ENCODE results near the gene ATXN7L3. TPM values are rescaled to one million over a fixed set of nuclear protein-coding genes. Genes with fewer than 3 reads are reported as not detected.

The ATXN7L3 gene
- total RNA-seq, 1 experiment from 2014 or later, result 86.7 TPM

DNA sequence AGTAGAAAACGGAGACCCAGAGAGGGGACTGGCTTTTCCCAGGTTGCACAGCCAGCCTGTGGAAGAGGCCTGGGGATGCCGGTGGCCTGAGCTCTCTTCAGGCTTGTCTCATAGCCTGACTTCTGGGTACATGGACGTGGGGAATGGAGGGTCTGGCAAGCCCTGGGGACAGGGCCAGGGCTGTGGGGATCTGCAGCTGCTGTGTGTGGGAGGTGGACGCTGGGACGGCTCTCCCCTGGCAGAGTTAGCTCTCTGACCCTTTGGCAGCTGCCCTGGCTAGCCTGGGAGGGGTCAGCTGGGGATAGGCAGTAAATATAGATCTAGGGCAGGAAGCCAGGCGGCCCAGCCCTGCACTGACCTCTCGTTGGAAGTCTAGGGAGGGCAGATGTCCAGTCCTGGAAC lies 47.8 kb upstream of the ATXN7L3 start:
- H2AFZ ChIP-seq (ENCODE audit: low read depth, low read length, poor library complexity, severe bottlenecking), result no peak overlapping the region
- no peak overlapping the region for H3K4me2 ChIP-seq (ENCODE audit: low read length)
- BruUV-seq (replicated peaks), result no TSS peak
- H3K9me3 ChIP-seq (ENCODE audit: control insufficient read depth in 1 of 2, insufficient read depth in 1 of 2, low read depth in 1 of 2, low read length in 2 of 2), result no peaks in the 10 kb centered on the region
- ChIA-PET CTCF (no interaction called here), RAD21 (ENCODE audit: low non-redundant PET in 1 of 2, low total read pairs in 2 of 2, uncharacterized antibody in 2 of 2, unreplicated experiment in 2 of 2) (no interaction called here), POLR2A (no interaction called here)
- no peaks in the 10 kb centered on the region for H4K20me1 ChIP-seq (ENCODE audit: insufficient read depth)
- H3K9me2 ChIP-seq (ENCODE audit: insufficient read depth), result no peaks in the 10 kb centered on the region
- ATAC-seq, result no peak
- no peak overlapping the region for H3K9ac ChIP-seq (ENCODE audit: low read length)
- no peak overlapping the region for H3K27ac ChIP-seq (ENCODE audit: low read depth, low read length)
- H3K79me2 ChIP-seq (ENCODE audit: insufficient read depth, low read length), result no peaks in the 10 kb centered on the region
- TF ChIP-seq REST (IDR thresholded peaks at IDR 0.05; ENCODE audit: low read depth), result no peak
- no peak for TF ChIP-seq ATF3 (IDR thresholded peaks at IDR 0.05)
- no peak for TF ChIP-seq POLR2A (IDR thresholded peaks at IDR 0.05; ENCODE audit: borderline replicate concordance, extremely low read depth, insufficient read depth, insufficient read length)
- TF ChIP-seq EZH2 (IDR thresholded peaks at IDR 0.05), result no peak
- TF ChIP-seq ZFX (IDR thresholded peaks at IDR 0.05), result no peak
- no peak for TF ChIP-seq SP1 (IDR thresholded peaks at IDR 0.05; ENCODE audit: low read depth)
- no peak for TF ChIP-seq JUND (IDR thresholded peaks at IDR 0.05)
- TF ChIP-seq CBX3 (IDR thresholded peaks at IDR 0.05; ENCODE audit: low read depth), result no peak
- no peak for TF ChIP-seq SRF (IDR thresholded peaks at IDR 0.05; ENCODE audit: low read depth)
- no peak for TF ChIP-seq CTCF (IDR thresholded peaks at IDR 0.05 in 2 of 3, conservative IDR thresholded peaks at IDR 0.05 in 1 of 3; ENCODE audit: borderline replicate concordance in 1 of 3, insufficient read depth in 1 of 3, low read depth in 2 of 3, low read length in 2 of 3)
- TF ChIP-seq ZNF274 (IDR thresholded peaks at IDR 0.05; ENCODE audit: low read depth, low read length), result no peak
- TF ChIP-seq EGR1 (IDR thresholded peaks at IDR 0.05; ENCODE audit: low read depth), result no peak
- TF ChIP-seq POLR2AphosphoS5 (IDR thresholded peaks at IDR 0.05; ENCODE audit: low read depth, low read length), result no peak
- no peak for TF ChIP-seq CEBPB (IDR thresholded peaks at IDR 0.05; ENCODE audit: low read depth)
- no peak for TF ChIP-seq ELF1 (IDR thresholded peaks at IDR 0.05; ENCODE audit: borderline replicate concordance, low read depth)
- no peak for TF ChIP-seq FOSL1 (IDR thresholded peaks at IDR 0.05; ENCODE audit: low read depth)
- TF ChIP-seq RAD21 (IDR thresholded peaks at IDR 0.05; ENCODE audit: low read depth), result no peak
- TF ChIP-seq, protein P1, sequence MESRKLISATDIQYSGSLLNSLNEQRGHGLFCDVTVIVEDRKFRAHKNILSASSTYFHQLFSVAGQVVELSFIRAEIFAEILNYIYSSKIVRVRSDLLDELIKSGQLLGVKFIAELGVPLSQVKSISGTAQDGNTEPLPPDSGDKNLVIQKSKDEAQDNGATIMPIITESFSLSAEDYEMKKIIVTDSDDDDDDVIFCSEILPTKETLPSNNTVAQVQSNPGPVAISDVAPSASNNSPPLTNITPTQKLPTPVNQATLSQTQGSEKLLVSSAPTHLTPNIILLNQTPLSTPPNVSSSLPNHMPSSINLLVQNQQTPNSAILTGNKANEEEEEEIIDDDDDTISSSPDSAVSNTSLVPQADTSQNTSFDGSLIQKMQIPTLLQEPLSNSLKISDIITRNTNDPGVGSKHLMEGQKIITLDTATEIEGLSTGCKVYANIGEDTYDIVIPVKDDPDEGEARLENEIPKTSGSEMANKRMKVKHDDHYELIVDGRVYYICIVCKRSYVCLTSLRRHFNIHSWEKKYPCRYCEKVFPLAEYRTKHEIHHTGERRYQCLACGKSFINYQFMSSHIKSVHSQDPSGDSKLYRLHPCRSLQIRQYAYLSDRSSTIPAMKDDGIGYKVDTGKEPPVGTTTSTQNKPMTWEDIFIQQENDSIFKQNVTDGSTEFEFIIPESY (IDR thresholded peaks at IDR 0.05; ENCODE audit: extremely low read depth, insufficient replicate concordance, low read length), result no peak
- no peak overlapping the region for H3K4me3 ChIP-seq (replicated peaks in 1 of 2; ENCODE audit: low read depth in 1 of 2, low read length in 2 of 2)
- intact Hi-C loops (cut with micrococcal nuclease), result no loop called here
- no peaks in the 10 kb centered on the region for H3K4me1 ChIP-seq (ENCODE audit: control insufficient read depth in 1 of 2, insufficient read depth in 2 of 2, low read length in 2 of 2)
- H3K27me3 ChIP-seq (ENCODE audit: insufficient read depth, low read length), result no peaks in the 10 kb centered on the region
- no peaks in the 10 kb centered on the region for H3K36me3 ChIP-seq (ENCODE audit: control insufficient read depth in 1 of 2, insufficient read depth in 2 of 2, low read length in 2 of 2)
- DNase-seq (ENCODE audit: low read depth, low spot score), result no peak
